DOHH2 (cell line): ENCODE data around the gene FREM2.

ENCODE experiments used
- H3F3A ChIP-seq: fragments of 200-600 bp; sonication (generic), shearing (Covaris generic); 2 replicates; pipeline ENCODE4 v1.6.0; 2016; ENCODE audit warnings: antibody characterized with exemption, mild to moderate bottlenecking; ENCODE audit not compliant: control insufficient read depth, insufficient read depth
- H3K27ac ChIP-seq: fragments of 200-600 bp; sonication (generic); 2 replicates; pipeline ENCODE4 v1.5.1; 2014; ENCODE audit warnings: low read depth, mild to moderate bottlenecking, low read length, moderate library complexity
- H3K27me3 ChIP-seq: fragments of 200-600 bp; sonication (generic); 2 replicates; pipeline ENCODE4 v1.6.1; 2014; ENCODE audit warnings: mild to moderate bottlenecking, low read length, mixed read lengths; ENCODE audit not compliant: control insufficient read depth
- H3K36me3 ChIP-seq: fragments of 200-600 bp; sonication (generic); 2 replicates; pipeline ENCODE4 v1.6.1; 2014; ENCODE audit warnings: mild to moderate bottlenecking, low read length, moderate library complexity, mixed read lengths; ENCODE audit not compliant: control insufficient read depth
- H3K4me1 ChIP-seq: fragments of 200-600 bp; sonication (generic); 2 replicates; pipeline ENCODE4 v1.6.1; 2014; ENCODE audit warnings: mild to moderate bottlenecking, low read length, mixed read lengths; ENCODE audit not compliant: control insufficient read depth
- H3K4me2 ChIP-seq: fragments of 200-600 bp; sonication (generic); 2 replicates; pipeline ENCODE4 v1.6.0; 2014; ENCODE audit warnings: mild to moderate bottlenecking, low read length, moderate library complexity
- H3K4me3 ChIP-seq: fragments of 200-600 bp; sonication (generic); 2 replicates; pipeline ENCODE4 v1.5.1; 2014; ENCODE audit warnings: mild to moderate bottlenecking, low read length, mixed read lengths
- H3K79me2 ChIP-seq: fragments of 200-600 bp; sonication (generic); 2 replicates; pipeline ENCODE4 v1.6.1; 2014; ENCODE audit warnings: mild to moderate bottlenecking, low read length, mixed read lengths; ENCODE audit not compliant: control insufficient read depth
- H3K9me2 ChIP-seq: fragments of 200-600 bp; sonication (generic); replicated peaks from 2 replicates; pipeline ENCODE4 v1.6.1; 2014; ENCODE audit warnings: mild to moderate bottlenecking, low read length, mixed read lengths; ENCODE audit not compliant: control insufficient read depth
- H3K9me3 ChIP-seq: fragments of 200-600 bp; sonication (generic); 2 replicates; pipeline ENCODE4 v1.6.1; 2014; ENCODE audit warnings: antibody characterized with exemption, low read length, mixed read lengths; ENCODE audit not compliant: control insufficient read depth, insufficient read depth
- H4K20me1 ChIP-seq: fragments of 200-600 bp; sonication (generic); 2 replicates; pipeline ENCODE4 v1.6.0; 2014; ENCODE audit warnings: low read depth, mild to moderate bottlenecking, antibody characterized with exemption, low read length, moderate library complexity; ENCODE audit not compliant: control insufficient read depth, insufficient read depth
- CTCF ChIP-seq: fragments of 200-600 bp; sonication (generic); IDR thresholded peaks from one replicate; pipeline ENCODE4 v1.5.1; 2014; ENCODE audit warnings: antibody characterized with exemption, mild to moderate bottlenecking, low read depth, low read length; ENCODE audit not compliant: poor library complexity, severe bottlenecking
- EZH2phosphoT487 ChIP-seq: fragments of 200-600 bp; sonication (generic); IDR thresholded peaks from 2 replicates; pipeline ENCODE4 v1.6.1; 2017; ENCODE audit warnings: borderline replicate concordance, mild to moderate bottlenecking, antibody characterized with exemption, low read length, moderate library complexity, mixed read lengths

Gene FREM2

GRCh38 chr13:38658906-38659305 is 28.0 kb upstream of the FREM2 start:
- no peaks in the 10 kb centered on the region for H3K36me3 ChIP-seq
- H3K4me1 ChIP-seq, result no peaks in the 10 kb centered on the region
- H3F3A ChIP-seq, result no peaks in the 10 kb centered on the region

GRCh38 chr13:38661010-38661675 is 25.7 kb upstream of the FREM2 start:
- Histone ChIP-seq H3K4me3 (no peak overlapping the region), H4K20me1 (no peaks in the 10 kb centered on the region), H3K9me2 (no peaks in the 10 kb centered on the region), H3K4me1 (no peaks in the 10 kb centered on the region), H3K27ac (no peak overlapping the region), H3K36me3 (no peaks in the 10 kb centered on the region), H3K27me3 (peaks cover 3% of the 10 kb centered on the region; the same call in 1 of the 2 replicates), H3K9me3 (no peaks in the 10 kb centered on the region), H3F3A (no peaks in the 10 kb centered on the region), H3K4me2 (no peak overlapping the region), H3K79me2 (no peaks in the 10 kb centered on the region)
- TF ChIP-seq CTCF, result no peak
- TF ChIP-seq EZH2phosphoT487, result no peak

More at GRCh38 chr13:38658906-38659305, 28.0 kb upstream of the FREM2 start:
- TF ChIP-seq CTCF (no peak), EZH2phosphoT487 (no peak)
- Histone ChIP-seq H3K9me3 (no peaks in the 10 kb centered on the region), H3K4me3 (no peak overlapping the region), H3K79me2 (no peaks in the 10 kb centered on the region), H4K20me1 (no peaks in the 10 kb centered on the region), H3K9me2 (no peaks in the 10 kb centered on the region), H3K27ac (no peak overlapping the region), H3K4me2 (no peak overlapping the region), H3K27me3 (peaks cover 3% of the 10 kb centered on the region; the same call in 1 of the 2 replicates)

- no peak overlapping the region for H3K4me3 ChIP-seq
- TF ChIP-seq EZH2phosphoT487 (no peak), CTCF (no peak)
- no peaks in the 10 kb centered on the region for H3K4me1 ChIP-seq
Observed at GRCh38 chr13:38662362-38662761, 24.5 kb upstream of the FREM2 start.

More at GRCh38 chr13:38662362-38662761, 24.5 kb upstream of the FREM2 start:
- no peaks in the 10 kb centered on the region for H3K9me3 ChIP-seq
- no peaks in the 10 kb centered on the region for H3K36me3 ChIP-seq
- H4K20me1 ChIP-seq, result no peaks in the 10 kb centered on the region
- H3K9me2 ChIP-seq, result no peaks in the 10 kb centered on the region
- H3F3A ChIP-seq, result no peaks in the 10 kb centered on the region
- H3K27me3 ChIP-seq, result peaks cover 3% of the 10 kb centered on the region; the same call in 1 of the 2 replicates
- no peak overlapping the region for H3K27ac ChIP-seq
- H3K4me2 ChIP-seq, result no peak overlapping the region
- no peaks in the 10 kb centered on the region for H3K79me2 ChIP-seq
